Measurements from ENCODE around the gene PRPF38A. TPM values are rescaled to one million over a fixed set of nuclear protein-coding genes. Genes with fewer than 3 reads are reported as not detected.

The PRPF38A gene
- total RNA-seq, 1 donor: 6.2 TPM

- Histone ChIP-seq H3K4me3 (ENCODE audit: insufficient read depth, low read length) (no peak overlapping the region), H3K27me3 (ENCODE audit: insufficient read depth, low read length) (no peaks in the 10 kb centered on the region), H4K20me1 (ENCODE audit: insufficient read depth, low read length) (no peaks in the 10 kb centered on the region), H3K27ac (ENCODE audit: low read depth, low read length) (peak overlapping the region; percentile 19), H2AFZ (ENCODE audit: low read length) (no peak overlapping the region), H3K9me3 (ENCODE audit: low read depth, low read length) (no peaks in the 10 kb centered on the region), H3K4me1 (ENCODE audit: insufficient read depth, low read length) (peaks cover 28% of the 10 kb centered on the region), H3K4me2 (ENCODE audit: insufficient read depth, low read length) (no peak overlapping the region), H3K79me2 (ENCODE audit: insufficient read depth, low read length) (no peaks in the 10 kb centered on the region), H3K36me3 (ENCODE audit: insufficient read depth, low read length) (peaks cover 12% of the 10 kb centered on the region)
- no peak for TF ChIP-seq CTCF (IDR thresholded peaks at IDR 0.05; ENCODE audit: extremely low read depth, low read depth, low read length)
- DNase-seq (ENCODE audit: insufficient read length, low spot score, missing footprints): peak; percentile 22
Observed at GRCh38 chr1:52426371-52426770, 22.0 kb downstream of the PRPF38A start.

GRCh38 chr1:52427152-52427551, 22.8 kb downstream of the PRPF38A start:
- no peaks in the 10 kb centered on the region for H4K20me1 ChIP-seq (ENCODE audit: insufficient read depth, low read length)
- no peak for TF ChIP-seq CTCF (IDR thresholded peaks at IDR 0.05; ENCODE audit: extremely low read depth, low read depth, low read length)
- peaks cover 12% of the 10 kb centered on the region for H3K36me3 ChIP-seq (ENCODE audit: insufficient read depth, low read length)
- no peak overlapping the region for H2AFZ ChIP-seq (ENCODE audit: low read length)
- H3K4me2 ChIP-seq (ENCODE audit: insufficient read depth, low read length): no peak overlapping the region
- H3K79me2 ChIP-seq (ENCODE audit: insufficient read depth, low read length): no peaks in the 10 kb centered on the region
- peaks cover 28% of the 10 kb centered on the region for H3K4me1 ChIP-seq (ENCODE audit: insufficient read depth, low read length)
- H3K4me3 ChIP-seq (ENCODE audit: insufficient read depth, low read length): no peak overlapping the region
- no peaks in the 10 kb centered on the region for H3K9me3 ChIP-seq (ENCODE audit: low read depth, low read length)
- peak; percentile 19 for DNase-seq (ENCODE audit: insufficient read length, low spot score, missing footprints)
- no peak overlapping the region for H3K27ac ChIP-seq (ENCODE audit: low read depth, low read length)
- H3K27me3 ChIP-seq (ENCODE audit: insufficient read depth, low read length): no peaks in the 10 kb centered on the region

- H3K4me1 ChIP-seq (ENCODE audit: insufficient read depth, low read length): no peaks in the 10 kb centered on the region
- no peak overlapping the region for H3K4me3 ChIP-seq (ENCODE audit: insufficient read depth, low read length)
- H3K27me3 ChIP-seq (ENCODE audit: insufficient read depth, low read length): no peaks in the 10 kb centered on the region
- H3K9me3 ChIP-seq (ENCODE audit: low read depth, low read length): no peaks in the 10 kb centered on the region
- H4K20me1 ChIP-seq (ENCODE audit: insufficient read depth, low read length): no peaks in the 10 kb centered on the region
- H2AFZ ChIP-seq (ENCODE audit: low read length): no peak overlapping the region
- no peak overlapping the region for H3K4me2 ChIP-seq (ENCODE audit: insufficient read depth, low read length)
- H3K36me3 ChIP-seq (ENCODE audit: insufficient read depth, low read length): peaks cover 30% of the 10 kb centered on the region
- no peak for TF ChIP-seq CTCF (IDR thresholded peaks at IDR 0.05; ENCODE audit: extremely low read depth, low read depth, low read length)
- H3K79me2 ChIP-seq (ENCODE audit: insufficient read depth, low read length): no peaks in the 10 kb centered on the region
- no peak overlapping the region for H3K27ac ChIP-seq (ENCODE audit: low read depth, low read length)
- DNase-seq (ENCODE audit: insufficient read length, low spot score, missing footprints): no peak
Observed at GRCh38 chr1:52432807-52433206, 28.4 kb downstream of the PRPF38A start.

DNA sequence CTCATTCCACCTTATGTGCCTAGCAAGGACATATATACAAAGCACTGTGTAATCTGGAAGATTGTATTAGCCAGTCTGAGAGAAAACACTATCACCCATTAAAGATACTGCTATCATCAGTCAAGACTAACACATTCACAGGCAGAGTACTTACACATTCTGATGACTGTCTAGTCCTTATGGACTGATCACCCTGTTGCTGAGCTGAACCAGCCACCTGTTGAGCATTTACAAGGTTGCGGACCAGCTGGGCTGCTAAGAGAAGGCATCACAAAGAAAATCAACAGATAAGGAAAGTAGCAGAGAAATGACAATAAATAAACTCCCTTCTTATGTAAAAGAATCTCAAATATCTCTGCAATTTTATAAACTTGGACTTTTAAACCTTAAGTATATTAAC, 30.8 kb downstream of the PRPF38A start:
- Histone ChIP-seq H3K79me2 (ENCODE audit: insufficient read depth, low read length) (no peaks in the 10 kb centered on the region), H3K4me3 (ENCODE audit: insufficient read depth, low read length) (no peak overlapping the region), H3K4me1 (ENCODE audit: insufficient read depth, low read length) (no peaks in the 10 kb centered on the region), H3K36me3 (ENCODE audit: insufficient read depth, low read length) (peaks cover 34% of the 10 kb centered on the region), H3K4me2 (ENCODE audit: insufficient read depth, low read length) (no peak overlapping the region), H3K9me3 (ENCODE audit: low read depth, low read length) (no peaks in the 10 kb centered on the region), H2AFZ (ENCODE audit: low read length) (no peak overlapping the region), H3K27ac (ENCODE audit: low read depth, low read length) (no peak overlapping the region), H4K20me1 (ENCODE audit: insufficient read depth, low read length) (no peaks in the 10 kb centered on the region), H3K27me3 (ENCODE audit: insufficient read depth, low read length) (no peaks in the 10 kb centered on the region)
- TF ChIP-seq CTCF (IDR thresholded peaks at IDR 0.05; ENCODE audit: extremely low read depth, low read depth, low read length): no peak
- DNase-seq (ENCODE audit: insufficient read length, low spot score, missing footprints): no peak

All from osteoblast (primary cell).